GM23338 (cell line): ENCODE measurements around the gene PRR14L. TPM values are rescaled to one million over a fixed set of nuclear protein-coding genes. Genes with fewer than 3 reads are reported as not detected.

Source experiments
- ATAC-seq: fragments of 200-7000 bp; cut with Tn5 transposase; 3 replicates; pipeline ENCODE4 v1.9.1; 2020
- DNase-seq: peaks from one replicate; pipeline ENCODE4 v3.0.0-alpha.2; 2015; ENCODE audit warnings: low spot score
- H2AFZ ChIP-seq: fragments of 200-600 bp; sonication (generic); 2 replicates; pipeline ENCODE4 v1.8.0; 2016; ENCODE audit warnings: antibody characterized with exemption, mild to moderate bottlenecking, moderate library complexity
- H3F3A ChIP-seq: fragments of 200-600 bp; sonication (generic); replicated peaks from 2 replicates; pipeline ENCODE4 v1.8.0; 2017; ENCODE audit warnings: antibody characterized with exemption, mixed run types, low read depth
- H3K27ac ChIP-seq: fragments of 200-600 bp; sonication (generic); 2 replicates; pipeline ENCODE4 v1.6.1; 2016; ENCODE audit warnings: low read depth
- H3K27me3 ChIP-seq: fragments of 200-600 bp; sonication (generic); 2 replicates; pipeline ENCODE4 v1.8.0; 2016; ENCODE audit warnings: mild to moderate bottlenecking, mixed run types, moderate library complexity; ENCODE audit not compliant: insufficient read depth
- H3K36me3 ChIP-seq: fragments of 200-600 bp; sonication (generic); 2 replicates; pipeline ENCODE4 v1.8.0; 2016; ENCODE audit warnings: mild to moderate bottlenecking; ENCODE audit not compliant: insufficient read depth
- H3K4me1 ChIP-seq: fragments of 200-600 bp; sonication (generic); 2 replicates; pipeline ENCODE4 v1.8.0; 2016; ENCODE audit warnings: mild to moderate bottlenecking, moderate library complexity; ENCODE audit not compliant: insufficient read depth
- H3K4me2 ChIP-seq: fragments of 200-600 bp; sonication (generic); 2 replicates; pipeline ENCODE4 v1.7.1; 2017; ENCODE audit warnings: mixed run types
- H3K4me3 ChIP-seq: fragments of 200-600 bp; sonication (generic); 2 replicates; pipeline ENCODE4 v1.6.1; 2016; ENCODE audit warnings: mixed run types
- H3K79me2 ChIP-seq: fragments of 200-600 bp; sonication (generic); replicated peaks from 2 replicates; pipeline ENCODE4 v1.8.0; 2017; ENCODE audit warnings: mild to moderate bottlenecking; ENCODE audit not compliant: insufficient read depth
- H3K9me2 ChIP-seq: fragments of 200-600 bp; sonication (generic); 2 replicates; pipeline ENCODE4 v1.8.0; 2017; ENCODE audit not compliant: insufficient read depth
- H4K20me1 ChIP-seq: fragments of 200-600 bp; sonication (generic); replicated peaks from 2 replicates; pipeline ENCODE4 v1.8.0; 2017; ENCODE audit warnings: mild to moderate bottlenecking; ENCODE audit not compliant: insufficient read depth
- H3K27ac Mint-ChIP-seq: 2 replicates; pipeline ENCODE4 v1.8.0; 2020; ENCODE audit warnings: inconsistent platforms, mild to moderate bottlenecking, moderate library complexity, mixed read lengths
- H3K27me3 Mint-ChIP-seq: 3 replicates; pipeline ENCODE4 v1.8.0; 2022; ENCODE audit warnings: low read depth, mild to moderate bottlenecking, moderate library complexity, mixed read lengths, inconsistent platforms; ENCODE audit not compliant: insufficient read depth, poor library complexity
- H3K36me3 Mint-ChIP-seq: 3 replicates; pipeline ENCODE4 v1.8.0; 2021; ENCODE audit warnings: low read depth, mild to moderate bottlenecking, inconsistent platforms, moderate library complexity, mixed read lengths
- H3K4me1 Mint-ChIP-seq: 3 replicates; pipeline ENCODE4 v1.8.0; 2020; ENCODE audit warnings: mild to moderate bottlenecking, inconsistent platforms, mixed read lengths
- H3K4me3 Mint-ChIP-seq: 3 replicates; pipeline ENCODE4 v1.8.0; 2021; ENCODE audit warnings: moderate library complexity, mild to moderate bottlenecking, inconsistent platforms, mixed read lengths
- H3K9me3 Mint-ChIP-seq: 3 replicates; pipeline ENCODE4 v1.8.0; 2020; ENCODE audit warnings: moderate library complexity, mild to moderate bottlenecking, inconsistent platforms, mixed read lengths
- CREB1 ChIP-seq: fragments of 250-450 bp; sonication (Bioruptor Pico); IDR thresholded peaks from 2 replicates; pipeline ENCODE4 v1.5.0; 2020; ENCODE audit warnings: low read depth, mild to moderate bottlenecking, moderate library complexity
- CTCF ChIP-seq, 2 experiments: fragments of 200-600 bp in 1 of 2; sonication (generic) in 1 of 2; conservative IDR thresholded peaks; 2 replicates each; pipeline versions ENCODE4 v1.5.1 to v1.6.1; 2016 to 2017; ENCODE audit warnings: antibody characterized with exemption in 2 of 2, low read depth in 2 of 2, mild to moderate bottlenecking in 2 of 2, moderate library complexity in 1 of 2
- EZH2 ChIP-seq: fragments of 200-600 bp; sonication (generic); IDR thresholded peaks from one replicate; pipeline ENCODE4 v1.8.0; 2017; ENCODE audit warnings: antibody characterized with exemption, mild to moderate bottlenecking, low read depth; ENCODE audit not compliant: unreplicated experiment
- EZH2phosphoT487 ChIP-seq: fragments of 200-600 bp; sonication (generic); IDR thresholded peaks from one replicate; pipeline ENCODE4 v1.8.1; 2018; ENCODE audit warnings: antibody characterized with exemption; ENCODE audit not compliant: unreplicated experiment
- JUNB ChIP-seq: IDR thresholded peaks from one replicate; pipeline ENCODE4 v1.6.1; 2016; ENCODE audit warnings: antibody characterized with exemption; ENCODE audit not compliant: unreplicated experiment
- ZNF114 ChIP-seq: fragments of 250-450 bp; sonication (Bioruptor Pico); IDR thresholded peaks from 2 replicates; pipeline ENCODE4 v1.5.0; 2020; ENCODE audit warnings: mild to moderate bottlenecking, moderate library complexity
- ZNF462 ChIP-seq: fragments of 250-450 bp; sonication (Bioruptor Pico); IDR thresholded peaks from 2 replicates; pipeline ENCODE4 v1.5.0; 2020; ENCODE audit warnings: mild to moderate bottlenecking, moderate library complexity
- polyA plus RNA-seq: library from polyadenylated mRNA; unstranded; fragments of >200 nt; fragmentation: Nextera tagmentation; extraction: Ambion mirVana; gene quantifications from 2 replicates; pipeline ENCODE4 v1.2.1, GENCODE V29; 2016
- total RNA-seq: library from RNA; depleted of rRNA; stranded (reverse); fragments of >200 nt; shearing (Covaris generic); gene quantifications from 2 replicates; pipeline ENCODE4 v1.2.3, GENCODE V29; 2014

PRR14L gene
- total and polyA plus RNA-seq, 2 experiments from 2014 or later: 46.3 to 54.0 TPM

- TF ChIP-seq EZH2phosphoT487 (no peak), ZNF462 (no peak)
Measured at GRCh38 chr22:31692186-31692886, 57.6 kb downstream of the PRR14L start (continued).

GRCh38 chr22:31691408-31691807 lies 58.5 kb downstream of the PRR14L start:
- peaks cover 77% of the 10 kb centered on the region for H3K36me3 Mint-ChIP-seq
- peaks cover 3% of the 10 kb centered on the region for H3K27me3 Mint-ChIP-seq
- peaks cover 5% of the 10 kb centered on the region; the same call in 1 of the 2 replicates for H4K20me1 ChIP-seq
- H3K4me1 Mint-ChIP-seq: no peaks in the 10 kb centered on the region
- H3F3A ChIP-seq: no peaks in the 10 kb centered on the region
- no peak overlapping the region for H3K4me2 ChIP-seq
- no peak overlapping the region for H2AFZ ChIP-seq
- H3K27ac ChIP-seq: no peak overlapping the region
- H3K9me2 ChIP-seq: no peaks in the 10 kb centered on the region
- ATAC-seq (no peak), DNase-seq (no peak)
- H3K4me1 ChIP-seq: no peaks in the 10 kb centered on the region
- H3K36me3 ChIP-seq: peaks cover 48% of the 10 kb centered on the region
- no peaks in the 10 kb centered on the region for H3K79me2 ChIP-seq
- TF ChIP-seq EZH2: no peak
- no peak for TF ChIP-seq JUNB
- no peak for TF ChIP-seq ZNF114 (CRISPR knock-in tag)
- no peak for TF ChIP-seq CREB1
- no peak for TF ChIP-seq CTCF (conservative IDR thresholded peaks at IDR 0.05; ENCODE audit: low read depth in 2 of 2)
- no peak overlapping the region for H3K27ac Mint-ChIP-seq
- H3K4me3 ChIP-seq: no peak overlapping the region
- H3K9me3 Mint-ChIP-seq: no peaks in the 10 kb centered on the region
- H3K4me3 Mint-ChIP-seq: no peak overlapping the region
- no peaks in the 10 kb centered on the region for H3K27me3 ChIP-seq
